Neural crest cell (in vitro differentiated cells): ENCODE results near the gene TFB1M. TPM values are rescaled to one million over a fixed set of nuclear protein-coding genes. Genes with fewer than 3 reads are reported as not detected.

ENCODE experiments used
- DNase-seq: peaks from one replicate; pipeline ENCODE4 v3.0.0; 2021; ENCODE audit warnings: low read depth, mixed read lengths, low spot score
- H3K27ac Mint-ChIP-seq: one replicate; pipeline ENCODE4 v1.8.0; 2021; ENCODE audit warnings: mild to moderate bottlenecking, mixed read lengths; ENCODE audit not compliant: unreplicated experiment
- H3K27me3 Mint-ChIP-seq: 2 replicates; pipeline ENCODE4 v1.8.0; 2021; ENCODE audit warnings: low read depth, mild to moderate bottlenecking, mixed read lengths
- H3K36me3 Mint-ChIP-seq: 2 replicates; pipeline ENCODE4 v1.8.0; 2021; ENCODE audit warnings: low read depth, mild to moderate bottlenecking, mixed read lengths
- H3K4me1 Mint-ChIP-seq: 2 replicates; pipeline ENCODE4 v1.8.0; 2021; ENCODE audit warnings: mixed read lengths
- H3K4me3 Mint-ChIP-seq: one replicate; pipeline ENCODE4 v1.8.0; 2021; ENCODE audit warnings: mild to moderate bottlenecking, mixed read lengths
- H3K9me3 Mint-ChIP-seq: 2 replicates; pipeline ENCODE4 v1.8.0; 2021; ENCODE audit warnings: mixed read lengths
- CTCF ChIP-seq: fragments of 200-600 bp; sonication (generic); conservative IDR thresholded peaks from 2 replicates; pipeline ENCODE4 v1.5.0; 2021; ENCODE audit warnings: antibody characterized with exemption, mild to moderate bottlenecking
- total RNA-seq: library from RNA; stranded (reverse); gene quantifications from 2 replicates; pipeline ENCODE4 v1.2.1, GENCODE V29; 2021

Gene TFB1M
- total RNA-seq, 1 donor from 2014 or later, result 26.8 TPM

GRCh38 chr6:155333414-155333813 lies 19.1 kb upstream of the TFB1M start:
- no peaks in the 10 kb centered on the region for H3K27me3 Mint-ChIP-seq
- DNase-seq, result no peak
- no peak overlapping the region for H3K4me3 Mint-ChIP-seq
- peaks cover 16% of the 10 kb centered on the region for H3K4me1 Mint-ChIP-seq
- peaks cover 14% of the 10 kb centered on the region for H3K9me3 Mint-ChIP-seq
- H3K27ac Mint-ChIP-seq, result no peak overlapping the region
- no peak for TF ChIP-seq CTCF
- peaks cover 6% of the 10 kb centered on the region for H3K36me3 Mint-ChIP-seq

GRCh38 chr6:155330922-155331321 lies 16.6 kb upstream of the TFB1M start:
- H3K36me3 Mint-ChIP-seq, result peaks cover 3% of the 10 kb centered on the region
- no peak for TF ChIP-seq CTCF
- H3K9me3 Mint-ChIP-seq, result peaks cover 3% of the 10 kb centered on the region
- H3K27me3 Mint-ChIP-seq, result no peaks in the 10 kb centered on the region
- peaks cover 23% of the 10 kb centered on the region for H3K4me1 Mint-ChIP-seq
- no peak for DNase-seq
- no peak overlapping the region for H3K4me3 Mint-ChIP-seq
- no peak overlapping the region for H3K27ac Mint-ChIP-seq

GRCh38 chr6:155330133-155330734 lies 15.9 kb upstream of the TFB1M start:
- Mint-ChIP-seq H3K4me3 (no peak overlapping the region), H3K4me1 (peaks cover 25% of the 10 kb centered on the region), H3K9me3 (no peaks in the 10 kb centered on the region), H3K27me3 (no peaks in the 10 kb centered on the region), H3K27ac (no peak overlapping the region), H3K36me3 (no peaks in the 10 kb centered on the region)
- TF ChIP-seq CTCF, result no peak
- no peak for DNase-seq

GRCh38 chr6:155329460-155330132 lies 15.3 kb upstream of the TFB1M start:
- Mint-ChIP-seq H3K4me3 (no peak overlapping the region), H3K4me1 (peaks cover 25% of the 10 kb centered on the region), H3K36me3 (no peaks in the 10 kb centered on the region), H3K27me3 (no peaks in the 10 kb centered on the region), H3K27ac (no peak overlapping the region), H3K9me3 (no peaks in the 10 kb centered on the region)
- TF ChIP-seq CTCF, result no peak
- DNase-seq, result no peak

GRCh38 chr6:155328539-155329459 lies 14.5 kb upstream of the TFB1M start:
- Mint-ChIP-seq H3K27ac (no peak overlapping the region), H3K4me3 (no peak overlapping the region), H3K9me3 (no peaks in the 10 kb centered on the region), H3K36me3 (no peaks in the 10 kb centered on the region), H3K27me3 (no peaks in the 10 kb centered on the region), H3K4me1 (peaks cover 25% of the 10 kb centered on the region)
- no peak for TF ChIP-seq CTCF
- DNase-seq, result no peak
